Trophoblast cell (in vitro differentiated cells and primary cell): Measurements from ENCODE around the gene TRABD2B.

Source experiments
- DNase-seq, 2 donors: peaks; one replicate each; pipeline ENCODE4 v3.0.0-alpha.2; 2016
- H2AFZ ChIP-seq: 2 replicates; pipeline ENCODE4 v1.6.1; 2013; ENCODE audit warnings: low read length, moderate library complexity, mild to moderate bottlenecking; ENCODE audit not compliant: insufficient read depth, poor library complexity
- H2AK5ac ChIP-seq: 2 replicates; pipeline ENCODE4 v1.6.1; 2013; ENCODE audit warnings: mild to moderate bottlenecking, low read length
- H2BK120ac ChIP-seq: 2 replicates; pipeline ENCODE4 v1.6.1; 2013; ENCODE audit warnings: low read length, mild to moderate bottlenecking, moderate library complexity; ENCODE audit not compliant: insufficient read depth, poor library complexity
- H2BK12ac ChIP-seq: 2 replicates; pipeline ENCODE4 v1.6.1; 2013; ENCODE audit warnings: mild to moderate bottlenecking, low read length, moderate library complexity
- H2BK5ac ChIP-seq: 2 replicates; pipeline ENCODE4 v1.6.1; 2013; ENCODE audit warnings: low read length, low read depth, moderate library complexity, mild to moderate bottlenecking; ENCODE audit not compliant: poor library complexity
- H3K14ac ChIP-seq: 2 replicates; pipeline ENCODE4 v1.6.1; 2013; ENCODE audit warnings: mild to moderate bottlenecking, low read length
- H3K18ac ChIP-seq: 2 replicates; pipeline ENCODE4 v1.6.1; 2013; ENCODE audit warnings: mild to moderate bottlenecking, low read length
- H3K23ac ChIP-seq: 2 replicates; pipeline ENCODE4 v1.6.1; 2013; ENCODE audit warnings: low read length
- H3K27ac ChIP-seq: 2 replicates; pipeline ENCODE4 v1.5.1; 2013; ENCODE audit warnings: low read depth, mild to moderate bottlenecking, inconsistent platforms, low read length, moderate library complexity
- H3K27me3 ChIP-seq: 2 replicates; pipeline ENCODE4 v1.6.1; 2013; ENCODE audit warnings: inconsistent platforms, mild to moderate bottlenecking, low read length, moderate library complexity; ENCODE audit not compliant: insufficient read depth
- H3K36me3 ChIP-seq, 2 experiments: 1 replicate in 1 of 2; 2 replicates in 1 of 2; pipeline ENCODE4 v1.6.1; 2013; ENCODE audit warnings: low read length in 2 of 2, mild to moderate bottlenecking in 2 of 2, moderate library complexity in 1 of 2; ENCODE audit not compliant: insufficient read depth in 2 of 2, control insufficient read depth in 1 of 2
- H3K4ac ChIP-seq: 2 replicates; pipeline ENCODE4 v1.6.1; 2013; ENCODE audit warnings: low read depth, mild to moderate bottlenecking, low read length, moderate library complexity
- H3K4me1 ChIP-seq, 2 experiments: 1 replicate in 1 of 2; 2 replicates in 1 of 2; pipeline ENCODE4 v1.6.1; 2013; ENCODE audit warnings: low read length in 2 of 2, mild to moderate bottlenecking in 2 of 2, moderate library complexity in 1 of 2; ENCODE audit not compliant: insufficient read depth in 2 of 2, control insufficient read depth in 1 of 2
- H3K4me2 ChIP-seq: 2 replicates; pipeline ENCODE4 v1.6.1; 2013; ENCODE audit warnings: inconsistent platforms, mild to moderate bottlenecking, low read length, moderate library complexity
- H3K4me3 ChIP-seq: 2 replicates; pipeline ENCODE4 v1.5.1; 2013; ENCODE audit warnings: mild to moderate bottlenecking, low read depth, low read length, inconsistent platforms
- H3K79me1 ChIP-seq: one replicate; pipeline ENCODE4 v1.6.1; 2013; ENCODE audit warnings: low read length
- H3K79me2 ChIP-seq: 2 replicates; pipeline ENCODE4 v1.6.1; 2013; ENCODE audit warnings: low read length, mild to moderate bottlenecking; ENCODE audit not compliant: control insufficient read depth, insufficient read depth, poor library complexity
- H3K9ac ChIP-seq: 2 replicates; pipeline ENCODE4 v1.6.1; 2013; ENCODE audit warnings: mild to moderate bottlenecking, low read length
- H3K9me3 ChIP-seq: 2 replicates; pipeline ENCODE4 v1.6.1; 2013; ENCODE audit warnings: low read depth, mild to moderate bottlenecking, control low read depth, inconsistent platforms, low read length; ENCODE audit not compliant: insufficient read depth
- H4K12ac ChIP-seq: 2 replicates; pipeline ENCODE4 v1.6.1; 2013; ENCODE audit warnings: low read depth, mild to moderate bottlenecking, low read length, moderate library complexity
- H4K8ac ChIP-seq: 2 replicates; pipeline ENCODE4 v1.6.1; 2013; ENCODE audit warnings: low read depth, mild to moderate bottlenecking, low read length, moderate library complexity
- H4K91ac ChIP-seq: one replicate; pipeline ENCODE4 v1.6.1; 2013; ENCODE audit warnings: low read depth, mild to moderate bottlenecking, low read length, moderate library complexity
- WGBS: extraction: QIAGEN DNeasy Blood & Tissue Kit; methylation state at CpG from one replicate; pipeline ENCODE4 v1.1.7; 2013; ENCODE audit warnings: missing lambda C conversion rate; ENCODE audit not compliant: insufficient read length, insufficient coverage; ENCODE audit errors: extremely low coverage; 5-methylcytosine and 5-hydroxymethylcytosine counted together

Gene TRABD2B

DNA sequence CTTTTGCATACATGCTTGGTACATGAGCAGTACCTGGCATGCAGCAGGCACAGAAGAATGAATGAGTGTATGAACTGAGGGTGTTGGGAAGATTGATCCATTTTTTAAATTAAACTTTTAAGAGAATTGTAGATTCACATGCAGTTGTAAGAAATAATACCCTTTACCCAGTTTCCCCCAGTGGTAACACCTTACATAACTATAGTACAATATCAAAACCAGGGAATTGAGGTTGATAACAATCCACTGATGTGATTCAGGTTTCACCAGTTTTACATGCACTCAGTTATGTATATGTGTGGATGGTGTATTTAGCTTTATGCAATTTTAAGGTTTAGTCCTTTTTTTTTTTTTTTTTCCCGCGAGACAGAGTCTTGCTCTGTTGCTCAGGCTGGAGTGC, 20.5 kb downstream of the TRABD2B start:
- Histone ChIP-seq H3K4ac (no peak overlapping the region), H3K14ac (no peak overlapping the region), H2BK5ac (no peak overlapping the region), H3K4me2 (no peak overlapping the region), H3K36me3 (no peaks in the 10 kb centered on the region), H3K4me1 (no peaks in the 10 kb centered on the region), H2BK12ac (no peak overlapping the region), H3K79me2 (no peaks in the 10 kb centered on the region), H3K18ac (no peak overlapping the region), H2AK5ac (no peak overlapping the region), H2BK120ac (no peak overlapping the region), H3K27ac (no peak overlapping the region), H4K12ac (no peak overlapping the region), H3K79me1 (no peaks in the 10 kb centered on the region), H4K91ac (no peak overlapping the region), H3K9me3 (peaks cover 2% of the 10 kb centered on the region), H3K27me3 (no peaks in the 10 kb centered on the region), H4K8ac (no peak overlapping the region), H3K4me3 (no peak overlapping the region), H3K23ac (no peak overlapping the region), H2AFZ (no peak overlapping the region), H3K9ac (no peak overlapping the region)
- DNase-seq, result no peak
- no CpG with 5 or more reads among the region's 2 CpGs for WGBS

DNA sequence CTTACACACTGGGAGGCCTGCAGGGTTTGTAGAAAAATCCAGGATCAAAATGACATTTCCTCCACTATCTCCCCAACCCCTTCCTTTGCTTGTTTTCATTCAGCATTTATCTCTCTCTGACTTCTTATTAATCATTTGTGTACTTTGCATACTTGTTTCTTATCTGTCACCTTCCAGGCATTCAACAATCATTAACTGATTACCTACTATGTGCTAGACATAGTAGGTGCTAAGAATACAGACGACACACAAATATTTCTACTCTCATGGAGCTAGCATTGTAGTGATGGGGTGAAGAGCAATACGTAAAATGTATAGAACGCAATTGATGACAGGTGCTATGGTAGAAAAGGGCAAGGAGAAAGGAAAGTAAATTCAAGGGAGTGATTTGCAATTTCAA, 20.9 kb downstream of the TRABD2B start:
- H3K4me2 ChIP-seq, result no peak overlapping the region
- H3K79me1 ChIP-seq, result no peaks in the 10 kb centered on the region
- H3K9me3 ChIP-seq, result peaks cover 2% of the 10 kb centered on the region
- no peaks in the 10 kb centered on the region for H3K36me3 ChIP-seq
- H2AK5ac ChIP-seq, result no peak overlapping the region
- no peaks in the 10 kb centered on the region for H3K79me2 ChIP-seq
- no peak overlapping the region for H3K9ac ChIP-seq
- H3K18ac ChIP-seq, result no peak overlapping the region
- no peaks in the 10 kb centered on the region for H3K4me1 ChIP-seq
- H2AFZ ChIP-seq, result no peak overlapping the region
- H3K23ac ChIP-seq, result no peak overlapping the region
- no peak overlapping the region for H2BK5ac ChIP-seq
- H3K27me3 ChIP-seq, result no peaks in the 10 kb centered on the region
- no peak overlapping the region for H3K14ac ChIP-seq
- no peak overlapping the region for H2BK12ac ChIP-seq
- H3K4me3 ChIP-seq, result no peak overlapping the region
- no peak for DNase-seq
- no peak overlapping the region for H4K12ac ChIP-seq
- WGBS, result no CpG with 5 or more reads among the region's 3 CpGs
- no peak overlapping the region for H2BK120ac ChIP-seq
- H4K91ac ChIP-seq, result no peak overlapping the region
- H3K27ac ChIP-seq, result no peak overlapping the region
- H3K4ac ChIP-seq, result no peak overlapping the region
- no peak overlapping the region for H4K8ac ChIP-seq

DNA sequence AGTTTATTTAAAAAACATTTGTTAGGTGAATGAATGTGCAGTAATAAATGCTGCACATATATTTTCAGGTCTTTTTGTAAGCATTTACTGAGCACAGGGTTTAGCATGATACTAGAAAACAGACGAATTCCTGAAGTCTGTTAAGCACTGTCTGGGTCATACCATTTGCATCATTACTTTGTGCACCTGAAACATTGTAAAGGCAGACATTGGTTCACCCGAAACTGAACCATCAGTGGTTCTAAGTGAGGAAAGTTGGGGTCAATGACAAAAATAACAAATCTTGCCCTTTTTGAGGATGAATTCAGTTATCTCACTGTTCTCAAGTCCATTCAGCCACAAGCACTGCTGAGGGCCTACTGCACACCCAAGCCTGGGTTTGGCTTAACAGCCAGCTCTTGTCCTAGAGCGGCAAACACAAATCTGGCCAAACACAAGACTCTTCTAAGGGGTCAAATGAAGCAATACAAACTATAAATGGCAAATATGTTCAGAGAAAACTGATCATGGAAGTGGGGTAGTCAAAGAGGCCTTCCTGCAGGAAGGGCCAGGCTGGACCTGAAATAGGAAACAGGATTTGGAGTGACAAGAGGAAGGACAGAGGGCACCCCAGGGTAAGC, 21.8 kb downstream of the TRABD2B start:
- Histone ChIP-seq H3K36me3 (no peaks in the 10 kb centered on the region), H2BK12ac (no peak overlapping the region), H4K8ac (no peak overlapping the region), H3K4me1 (no peaks in the 10 kb centered on the region), H3K79me2 (no peaks in the 10 kb centered on the region), H3K9me3 (no peaks in the 10 kb centered on the region), H3K4me3 (no peak overlapping the region), H2BK120ac (no peak overlapping the region), H3K4ac (no peak overlapping the region), H4K91ac (no peak overlapping the region), H2AK5ac (no peak overlapping the region), H3K9ac (no peak overlapping the region), H2BK5ac (no peak overlapping the region), H3K27me3 (no peaks in the 10 kb centered on the region), H3K18ac (no peak overlapping the region), H3K23ac (no peak overlapping the region), H3K14ac (no peak overlapping the region), H4K12ac (no peak overlapping the region), H3K79me1 (no peaks in the 10 kb centered on the region), H3K27ac (no peak overlapping the region), H2AFZ (no peak overlapping the region), H3K4me2 (no peak overlapping the region)
- WGBS, result no CpG with 5 or more reads among the region's 3 CpGs
- no peak for DNase-seq

DNA sequence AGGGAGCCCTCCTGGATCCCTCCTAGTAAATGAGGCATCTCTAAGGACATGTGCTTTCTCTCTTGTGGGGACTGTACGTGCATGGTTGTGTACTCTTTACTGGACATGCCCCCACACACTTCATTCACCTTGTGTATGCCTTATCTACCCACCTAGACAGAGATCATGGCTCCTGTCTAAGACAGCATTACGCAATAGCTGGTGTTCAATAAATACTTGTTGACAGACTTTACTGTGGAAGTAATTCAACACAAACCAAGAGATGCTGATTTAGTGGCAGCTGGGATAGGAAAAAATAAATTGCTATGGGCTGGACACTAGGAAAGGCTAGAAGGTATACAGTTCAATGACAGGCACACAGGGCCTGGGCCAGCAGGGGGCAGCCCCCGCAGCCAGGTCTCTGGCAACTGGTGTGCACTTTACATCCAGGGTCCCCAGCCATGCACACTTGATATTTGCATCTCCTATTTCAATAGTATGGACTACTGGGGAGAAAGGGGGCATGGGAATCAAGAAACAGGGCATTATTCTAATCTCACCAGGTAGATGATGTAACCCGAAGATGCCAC, 24.2 kb downstream of the TRABD2B start:
- no peak overlapping the region for H3K23ac ChIP-seq
- H3K79me1 ChIP-seq, result no peaks in the 10 kb centered on the region
- H3K36me3 ChIP-seq, result no peaks in the 10 kb centered on the region
- H2AK5ac ChIP-seq, result no peak overlapping the region
- H2BK120ac ChIP-seq, result no peak overlapping the region
- no peak overlapping the region for H3K18ac ChIP-seq
- H2AFZ ChIP-seq, result no peak overlapping the region
- no peak for DNase-seq
- no peak overlapping the region for H3K4ac ChIP-seq
- H4K91ac ChIP-seq, result no peak overlapping the region
- no peak overlapping the region for H3K9ac ChIP-seq
- H3K4me2 ChIP-seq, result no peak overlapping the region
- H4K8ac ChIP-seq, result no peak overlapping the region
- no peak overlapping the region for H2BK12ac ChIP-seq
- H4K12ac ChIP-seq, result no peak overlapping the region
- H3K79me2 ChIP-seq, result no peaks in the 10 kb centered on the region
- no peaks in the 10 kb centered on the region for H3K27me3 ChIP-seq
- WGBS, result no CpG with 5 or more reads among the region's 4 CpGs
- H2BK5ac ChIP-seq, result no peak overlapping the region
- no peaks in the 10 kb centered on the region for H3K4me1 ChIP-seq
- H3K27ac ChIP-seq, result no peak overlapping the region
- H3K9me3 ChIP-seq, result no peaks in the 10 kb centered on the region
- H3K4me3 ChIP-seq, result no peak overlapping the region
- no peak overlapping the region for H3K14ac ChIP-seq
